ENCODE results near the gene ZNF783. TPM values are rescaled to one million over a fixed set of nuclear protein-coding genes. Genes with fewer than 3 reads are reported as not detected.
"Not testable (repeated sequence)": the region's sequence is repeated elsewhere in the genome, so short reads cannot be mapped to it uniquely, and the experiment has no call there.

The ZNF783 gene
- total RNA-seq, 1 donor = 13.4 TPM

GRCh38 chr7:149320313-149321124 lies 58.5 kb downstream of the ZNF783 start:
- no peaks in the 10 kb centered on the region for H3K79me2 ChIP-seq (ENCODE audit: insufficient read depth, low read length)
- peak overlapping the region; percentile 79 for H3K4me2 ChIP-seq (ENCODE audit: insufficient read depth, low read length)
- H3K27me3 ChIP-seq (ENCODE audit: insufficient read depth, low read length) = no peaks in the 10 kb centered on the region
- no peaks in the 10 kb centered on the region for H4K20me1 ChIP-seq (ENCODE audit: insufficient read depth, low read length)
- no peak for TF ChIP-seq CTCF (IDR thresholded peaks at IDR 0.05; ENCODE audit: extremely low read depth, low read depth, low read length)
- H3K9me3 ChIP-seq (ENCODE audit: low read depth, low read length) = no peaks in the 10 kb centered on the region
- H3K36me3 ChIP-seq (ENCODE audit: insufficient read depth, low read length) = no peaks in the 10 kb centered on the region
- H3K27ac ChIP-seq (ENCODE audit: low read depth, low read length) = no peak overlapping the region
- peak overlapping the region; percentile 71 for H3K4me3 ChIP-seq (ENCODE audit: insufficient read depth, low read length)
- no peaks in the 10 kb centered on the region for H3K4me1 ChIP-seq (ENCODE audit: insufficient read depth, low read length)
- no peak for DNase-seq (ENCODE audit: insufficient read length, low spot score, missing footprints)
- peak overlapping the region; percentile 94 for H2AFZ ChIP-seq (ENCODE audit: low read length)

GRCh38 chr7:149321125-149321905 lies 59.3 kb downstream of the ZNF783 start:
- H3K36me3 ChIP-seq (ENCODE audit: insufficient read depth, low read length); H3K27me3 ChIP-seq (ENCODE audit: insufficient read depth, low read length); H4K20me1 ChIP-seq (ENCODE audit: insufficient read depth, low read length); DNase-seq (ENCODE audit: insufficient read length, low spot score, missing footprints); H3K4me1 ChIP-seq (ENCODE audit: insufficient read depth, low read length); H3K9me3 ChIP-seq (ENCODE audit: low read depth, low read length); H3K27ac ChIP-seq (ENCODE audit: low read depth, low read length); H3K79me2 ChIP-seq (ENCODE audit: insufficient read depth, low read length): not testable (repeated sequence)
- Histone ChIP-seq H3K4me2 (ENCODE audit: insufficient read depth, low read length) (peak overlapping the region; percentile 79), H3K4me3 (ENCODE audit: insufficient read depth, low read length) (peak overlapping the region; percentile 71), H2AFZ (ENCODE audit: low read length) (peak overlapping the region; percentile 94)

- H3K4me3 ChIP-seq (ENCODE audit: insufficient read depth, low read length) = peak overlapping the region; percentile 71
- H3K4me2 ChIP-seq (ENCODE audit: insufficient read depth, low read length) = peak overlapping the region; percentile 79
- no peaks in the 10 kb centered on the region for H3K79me2 ChIP-seq (ENCODE audit: insufficient read depth, low read length)
- H3K9me3 ChIP-seq (ENCODE audit: low read depth, low read length) = no peaks in the 10 kb centered on the region
- no peak for DNase-seq (ENCODE audit: insufficient read length, low spot score, missing footprints)
- no peaks in the 10 kb centered on the region for H3K36me3 ChIP-seq (ENCODE audit: insufficient read depth, low read length)
- H2AFZ ChIP-seq (ENCODE audit: low read length) = peak overlapping the region; percentile 94
- no peaks in the 10 kb centered on the region for H4K20me1 ChIP-seq (ENCODE audit: insufficient read depth, low read length)
- no peak for TF ChIP-seq CTCF (IDR thresholded peaks at IDR 0.05; ENCODE audit: extremely low read depth, low read depth, low read length)
- H3K27me3 ChIP-seq (ENCODE audit: insufficient read depth, low read length) = no peaks in the 10 kb centered on the region
- no peaks in the 10 kb centered on the region for H3K4me1 ChIP-seq (ENCODE audit: insufficient read depth, low read length)
- peak overlapping the region; percentile 23 for H3K27ac ChIP-seq (ENCODE audit: low read depth, low read length)
Observed at GRCh38 chr7:149321978-149322541, 60.1 kb downstream of the ZNF783 start.

- no peaks in the 10 kb centered on the region for H3K9me3 ChIP-seq (ENCODE audit: low read depth, low read length)
- H3K4me3 ChIP-seq (ENCODE audit: insufficient read depth, low read length) = peak overlapping the region; percentile 71
- H2AFZ ChIP-seq (ENCODE audit: low read length) = no peak overlapping the region
- no peak for TF ChIP-seq CTCF (IDR thresholded peaks at IDR 0.05; ENCODE audit: extremely low read depth, low read depth, low read length)
- H3K4me2 ChIP-seq (ENCODE audit: insufficient read depth, low read length) = peak overlapping the region; percentile 79
- no peak for DNase-seq (ENCODE audit: insufficient read length, low spot score, missing footprints)
- no peaks in the 10 kb centered on the region for H3K27me3 ChIP-seq (ENCODE audit: insufficient read depth, low read length)
- no peaks in the 10 kb centered on the region for H3K4me1 ChIP-seq (ENCODE audit: insufficient read depth, low read length)
- no peak overlapping the region for H3K27ac ChIP-seq (ENCODE audit: low read depth, low read length)
- H3K36me3 ChIP-seq (ENCODE audit: insufficient read depth, low read length) = no peaks in the 10 kb centered on the region
- no peaks in the 10 kb centered on the region for H4K20me1 ChIP-seq (ENCODE audit: insufficient read depth, low read length)
- H3K79me2 ChIP-seq (ENCODE audit: insufficient read depth, low read length) = no peaks in the 10 kb centered on the region
Observed at GRCh38 chr7:149322737-149323136, 60.7 kb downstream of the ZNF783 start.

Data from osteoblast (primary cell).